Uterine smooth muscle cell (primary cell): ENCODE results near the gene SPN. TPM values are rescaled to one million over a fixed set of nuclear protein-coding genes. Genes with fewer than 3 reads are reported as not detected.

Experiments
- total RNA-seq: library from RNA; depleted of rRNA; stranded (reverse); fragments of >200 nt; gene quantifications from 2 replicates; pipeline ENCODE4 v1.2.3, GENCODE V29; 2014

The SPN gene, protein sequence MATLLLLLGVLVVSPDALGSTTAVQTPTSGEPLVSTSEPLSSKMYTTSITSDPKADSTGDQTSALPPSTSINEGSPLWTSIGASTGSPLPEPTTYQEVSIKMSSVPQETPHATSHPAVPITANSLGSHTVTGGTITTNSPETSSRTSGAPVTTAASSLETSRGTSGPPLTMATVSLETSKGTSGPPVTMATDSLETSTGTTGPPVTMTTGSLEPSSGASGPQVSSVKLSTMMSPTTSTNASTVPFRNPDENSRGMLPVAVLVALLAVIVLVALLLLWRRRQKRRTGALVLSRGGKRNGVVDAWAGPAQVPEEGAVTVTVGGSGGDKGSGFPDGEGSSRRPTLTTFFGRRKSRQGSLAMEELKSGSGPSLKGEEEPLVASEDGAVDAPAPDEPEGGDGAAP
- not detected in 2 replicates for total RNA-seq

GRCh38 chr16:29663016-29663806 lies at the start of gene SPN:
Gene SPN (plus strand): TSS chr16:29663247. CDS start chr16:29663729, 482 bp downstream.

DNA sequence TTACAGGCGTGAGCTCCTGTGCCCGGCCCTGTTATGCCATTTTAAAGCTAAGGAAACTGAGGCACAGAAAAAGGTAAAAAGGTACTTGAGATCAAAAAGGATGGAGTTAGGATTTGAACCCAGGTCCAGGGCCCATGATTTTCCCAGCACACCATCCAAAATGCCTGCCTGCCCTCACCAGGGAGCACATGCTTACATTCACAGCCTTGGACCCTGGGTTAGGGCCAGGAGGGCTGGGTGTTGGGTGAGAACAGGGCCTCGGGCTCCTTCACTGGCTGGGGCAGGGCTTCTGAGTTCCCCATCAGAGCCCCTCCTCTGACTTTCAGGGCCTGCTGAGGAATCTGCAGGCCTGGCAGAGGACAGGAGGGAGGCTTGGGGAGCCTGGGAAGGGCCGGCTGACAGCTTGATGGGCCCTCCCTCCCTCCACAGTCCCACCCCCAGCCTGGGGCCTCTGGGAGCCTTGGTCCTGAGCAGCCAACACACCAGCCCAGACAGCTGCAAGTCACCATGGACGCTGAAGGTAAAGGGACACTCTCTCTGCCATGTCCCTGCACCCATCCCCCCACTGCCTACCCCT lies 15.7 kb downstream of the SPN start, which contains the start of gene QPRT:
Gene QPRT, plus strand, starts transcription at position 490 of the 577 bp plus-strand sequence. Its CDS starts 18 bp downstream, at position 508.

Other genes with a start within 250 kb of the SPN start
- 27.1 and 37.4 TPM in 2 replicates for gene BOLA2, start 208.9 kb upstream of the SPN start, total RNA-seq
- 13.0 and 22.5 TPM in 2 replicates for gene SLX1B, start 208.7 kb upstream of the SPN start, total RNA-seq
- 1.1 and 1.2 TPM in 2 replicates for gene SULT1A4, start 203.3 kb upstream of the SPN start, total RNA-seq
- gene NPIPB12, start 156.8 kb upstream of the SPN start, total RNA-seq: 15.6 and 27.2 TPM in 2 replicates
- gene QPRT, start 15.9 kb downstream of the SPN start, total RNA-seq: 101 and 156 TPM in 2 replicates
- not detected in 2 replicates for gene C16orf54, start 82.7 kb downstream of the SPN start, total RNA-seq
- gene ZG16, start 115.0 kb downstream of the SPN start, total RNA-seq: not detected in 2 replicates
- 33.2 and 134 TPM in 2 replicates for gene KIF22, start 127.5 kb downstream of the SPN start, total RNA-seq
- gene MAZ, start 143.3 kb downstream of the SPN start, total RNA-seq: 128 and 170 TPM in 2 replicates
- 1.8 and 2.9 TPM in 2 replicates for gene PRRT2, start 148.9 kb downstream of the SPN start, total RNA-seq
- 21.1 and 30.1 TPM in 2 replicates for gene PAGR1, start 152.9 kb downstream of the SPN start, total RNA-seq
- gene MVP, start 157.2 kb downstream of the SPN start, total RNA-seq: 413 and 417 TPM in 2 replicates
- 59.4 and 102 TPM in 2 replicates for gene CDIPT, start 200.0 kb downstream of the SPN start, total RNA-seq
- gene SEZ6L2, start 236.3 kb downstream of the SPN start, total RNA-seq: 2.1 and 10.0 TPM in 2 replicates
- gene ASPHD1, start 237.2 kb downstream of the SPN start, total RNA-seq: 9.1 and 9.4 TPM in 2 replicates